GM21717 (cell line): ENCODE results near the gene GHITM.

Experiments
- ATAC-seq: cut with Tn5 transposase; IDR thresholded peaks from one replicate; pipeline ENCODE4 v1.9.1; 2021; ENCODE audit warnings: mild to moderate bottlenecking, moderate library complexity; ENCODE audit not compliant: unreplicated experiment

GHITM gene

GRCh38 chr10:84197643-84198042, 58.3 kb downstream of the GHITM start:
- no peak for ATAC-seq

DNA sequence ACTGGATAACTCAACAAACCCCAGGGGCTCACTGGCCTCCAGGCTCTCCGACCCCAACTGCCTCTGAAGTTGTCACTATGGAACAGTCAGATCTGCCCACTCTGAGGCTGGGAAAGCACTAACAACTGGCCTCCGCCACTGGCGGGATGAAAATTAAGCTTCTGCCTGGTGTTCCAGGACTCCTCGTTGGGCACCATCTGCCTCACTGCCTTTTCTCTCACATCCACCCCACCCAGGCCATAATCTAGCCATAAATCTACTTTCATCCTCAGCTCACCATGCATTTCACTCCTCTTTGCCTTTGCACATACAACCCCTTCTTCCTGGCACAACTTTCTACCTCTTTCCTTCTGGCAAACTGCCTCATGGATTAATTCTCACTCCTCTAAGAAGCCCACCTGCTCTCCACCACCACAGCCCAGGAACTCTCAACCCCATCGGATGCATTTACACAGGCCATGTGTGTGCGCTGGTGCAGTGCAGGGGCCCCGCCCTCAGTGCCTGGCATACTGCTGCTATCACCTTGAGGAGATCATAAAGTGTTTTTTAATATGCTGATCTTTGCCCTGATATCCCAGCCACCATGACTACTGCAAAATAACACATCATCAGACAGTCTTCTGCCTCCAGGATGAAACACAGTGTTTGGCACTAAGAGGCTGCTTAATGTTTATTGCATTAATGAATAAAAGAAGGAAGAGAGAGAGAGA, 59.1 kb downstream of the GHITM start:
- no peak for ATAC-seq

GRCh38 chr10:84200537-84201243, 61.4 kb downstream of the GHITM start:
- no peak for ATAC-seq

- ATAC-seq: no peak
Measured at GRCh38 chr10:84201244-84201606, 61.9 kb downstream of the GHITM start.

GRCh38 chr10:84201682-84202081, 62.4 kb downstream of the GHITM start:
- no peak for ATAC-seq

DNA sequence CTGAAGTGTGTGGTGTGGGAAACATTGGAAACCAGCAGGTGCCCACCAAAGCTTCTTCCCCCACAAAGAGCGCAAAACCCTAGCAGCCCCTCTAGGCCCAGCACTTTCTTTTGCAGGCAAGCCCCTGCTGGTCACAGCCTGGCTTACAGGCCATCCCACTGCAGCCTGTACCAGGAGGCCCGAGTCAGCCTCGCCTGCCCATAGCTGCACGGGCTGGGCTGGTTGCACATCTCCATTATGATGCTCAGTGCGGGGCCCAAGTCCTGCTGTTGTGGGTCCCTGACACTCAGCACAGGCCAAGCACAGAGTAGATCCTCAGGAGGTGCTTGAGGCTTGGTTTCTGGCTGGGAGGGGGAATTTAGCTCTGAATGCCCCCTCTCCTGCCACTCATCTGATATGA, 63.0 kb downstream of the GHITM start:
- no peak for ATAC-seq
